HepG2 (cell line): ENCODE data around the gene CAMTA1. TPM values are rescaled to one million over a fixed set of nuclear protein-coding genes. Genes with fewer than 3 reads are reported as not detected.

Experiments
- ATAC-seq: fragments of 200-7000 bp; cut with Tn5 transposase; 3 replicates; pipeline ENCODE4 v1.9.1; 2020; ENCODE audit warnings: mild to moderate bottlenecking, moderate library complexity
- BruUV-seq: library from RNA; stranded (reverse); fragments of 400-500 nt; replicated peaks from 2 replicates; lab custom pipeline; 2021; lab: Mats Ljungman, UMichigan
- CTCF ChIA-PET: fragments of 300-600 bp; formaldehyde crosslinking; extraction: SDS; loops from one replicate; lab custom pipeline; 2021; ENCODE audit warnings: low total read pairs, inconsistent platforms, low intra/inter-chr PET ratio; lab: Yijun Ruan, JAX
- POLR2A ChIA-PET: fragments of 350-600 bp; sonication (Branson Sonifier 250); formaldehyde crosslinking; loops from one replicate; lab custom pipeline; 2020; ENCODE audit warnings: antibody characterized with exemption, inconsistent platforms; lab: Yijun Ruan, JAX
- DNase-seq: peaks from one replicate; pipeline ENCODE4 v3.0.0-alpha.2; 2015; ENCODE audit warnings: low spot score
- FAIRE-seq: peaks from 3 replicates; lab custom pipeline; 2011; peaks lifted over from hg19 to GRCh38; lab: Jason Lieb, UNC
- H2AFZ ChIP-seq: one replicate; pipeline ENCODE4 v1.6.1; 2011; ENCODE audit warnings: low read length, inconsistent platforms
- H3K27ac ChIP-seq: fragments of 300-600 bp; 3 replicates; pipeline ENCODE4 v1.8.0; 2011; ENCODE audit warnings: mixed run types, mild to moderate bottlenecking, mixed read lengths, low read length, inconsistent platforms; ENCODE audit not compliant: insufficient read depth; ENCODE audit errors: extremely low read length
- H3K27me3 ChIP-seq, 2 experiments: fragments of 200-600 bp in 1 of 2; 2 replicates in 1 of 2; 3 replicates in 1 of 2; pipeline versions ENCODE4 v1.6.0 to v1.8.0; 2011; ENCODE audit warnings: low read length in 2 of 2, mild to moderate bottlenecking in 2 of 2, moderate library complexity in 2 of 2, inconsistent platforms in 1 of 2; ENCODE audit not compliant: insufficient read depth in 2 of 2, control insufficient read depth in 1 of 2
- H3K36me3 ChIP-seq, 2 experiments: fragments of 200-600 bp in 1 of 2; replicated peaks in 1 of 2; 2 replicates in 1 of 2; 3 replicates in 1 of 2; pipeline versions ENCODE4 v1.5.1 to v1.8.0; 2011; ENCODE audit warnings: low read length in 2 of 2, inconsistent platforms in 1 of 2; ENCODE audit not compliant: insufficient read depth in 2 of 2, control insufficient read depth in 1 of 2
- H3K4me1 ChIP-seq: 2 replicates; pipeline ENCODE4 v1.5.1; 2012; ENCODE audit warnings: low read length, inconsistent platforms; ENCODE audit not compliant: insufficient read depth
- H3K4me2 ChIP-seq: 2 replicates; pipeline ENCODE4 v1.6.0; 2011; ENCODE audit warnings: low read depth, low read length, inconsistent platforms
- H3K4me3 ChIP-seq, 3 experiments: fragments of 200-600 bp in 1 of 3; sonication (generic), shearing (Covaris generic) in 1 of 3; replicated peaks in 1 of 3; 2 replicates each; pipeline ENCODE4 v1.5.1; 2011 to 2016; ENCODE audit warnings: low read length in 3 of 3, inconsistent platforms in 2 of 3, low read depth in 2 of 3, mild to moderate bottlenecking in 2 of 3, control low read depth in 1 of 3, mixed read lengths in 1 of 3; ENCODE audit not compliant: insufficient read depth in 1 of 3
- H3K79me2 ChIP-seq: one replicate; pipeline ENCODE4 v1.6.1; 2011; ENCODE audit warnings: low read length, inconsistent platforms; ENCODE audit not compliant: insufficient read depth
- H3K9ac ChIP-seq: 2 replicates; pipeline ENCODE4 v1.6.0; 2011; ENCODE audit warnings: mild to moderate bottlenecking, low read depth, low read length, inconsistent platforms; ENCODE audit not compliant: insufficient read depth
- H3K9me3 ChIP-seq: 2 replicates; pipeline ENCODE4 v1.5.1; 2012; ENCODE audit warnings: mild to moderate bottlenecking, low read length
- H4K20me1 ChIP-seq: 2 replicates; pipeline ENCODE4 v1.6.0; 2011; ENCODE audit warnings: inconsistent platforms, mild to moderate bottlenecking, low read length, moderate library complexity; ENCODE audit not compliant: insufficient read depth
- PHF8 ChIP-seq: sonication (generic); formaldehyde crosslinking; IDR thresholded peaks from 2 replicates; pipeline ENCODE4 v1.5.0; 2020; ENCODE audit warnings: missing genetic modification reagents
- ZNF367 ChIP-seq: sonication (generic); formaldehyde crosslinking; IDR thresholded peaks from 2 replicates; pipeline ENCODE4 v1.4.0; 2020; ENCODE audit warnings: missing genetic modification reagents, borderline replicate concordance
- ZNF549 ChIP-seq: sonication (generic); formaldehyde crosslinking; IDR thresholded peaks from 2 replicates; pipeline ENCODE4 v1.5.0; 2020; ENCODE audit warnings: missing genetic modification reagents
- WGBS: methylation state at CpG from one replicate; pipeline ENCODE4 v1.1.6; 2017; ENCODE audit warnings: low lambda C conversion rate; 5-methylcytosine and 5-hydroxymethylcytosine counted together
- in situ Hi-C: cut with HindIII; loops from 2 replicates; pipeline ENCODE4 v1.10.0; 2017; ENCODE audit warnings: low pct_unique_long_range_greater_than_20kb; ENCODE audit not compliant: extremely low pct_ligation_motif_present
- intact Hi-C: fragments of 100-400 bp; cut with micrococcal nuclease; formaldehyde crosslinking; loops from one replicate; pipeline ENCODE4 v1.10.0; 2022; ENCODE audit not compliant: unreplicated experiment
- polyA plus RNA-seq, 8 experiments: library from polyadenylated mRNA; depleted of rRNA in 3 of 8; stranded (reverse) in 7 of 8; unstranded in 1 of 8; fragments of >200 nt; fragmentation: Illumina TruSeq in 4 of 8; extraction: Trizol in 4 of 8; gene quantifications; 2 replicates each; pipeline versions ENCODE4 v1.2.1 to v1.2.3, GENCODE V29; 2011 to 2016; ENCODE audit warnings: low read depth in 4 of 8, missing spikeins in 1 of 8, mixed read lengths in 1 of 8; ENCODE audit not compliant: insufficient read depth in 1 of 8
- total RNA-seq, 5 experiments: library from RNA; depleted of rRNA; stranded (reverse); fragments of >200 nt; fragmentation: Illumina TruSeq; extraction: Trizol; gene quantifications; 2 replicates each; pipeline ENCODE4 v1.2.3, GENCODE V29; 2016; ENCODE audit warnings: low read depth in 1 of 5
- TF ChIP-seq, protein P1 (sequence below): sonication (generic); formaldehyde crosslinking; IDR thresholded peaks from 2 replicates; pipeline ENCODE4 v1.4.0; 2020; ENCODE audit warnings: missing genetic modification reagents, borderline replicate concordance
- TF ChIP-seq, protein P2 (sequence below): sonication (generic); formaldehyde crosslinking; IDR thresholded peaks from 2 replicates; pipeline ENCODE4 v1.8.0; 2022; ENCODE audit warnings: missing genetic modification reagents, mild to moderate bottlenecking, borderline replicate concordance

Gene CAMTA1
- total and polyA plus RNA-seq, 2 of the 13 experiments (the other 11 are each of a cell fraction or from before 2014, with no cell fraction given): 25.0 to 36.4 TPM

DNA sequence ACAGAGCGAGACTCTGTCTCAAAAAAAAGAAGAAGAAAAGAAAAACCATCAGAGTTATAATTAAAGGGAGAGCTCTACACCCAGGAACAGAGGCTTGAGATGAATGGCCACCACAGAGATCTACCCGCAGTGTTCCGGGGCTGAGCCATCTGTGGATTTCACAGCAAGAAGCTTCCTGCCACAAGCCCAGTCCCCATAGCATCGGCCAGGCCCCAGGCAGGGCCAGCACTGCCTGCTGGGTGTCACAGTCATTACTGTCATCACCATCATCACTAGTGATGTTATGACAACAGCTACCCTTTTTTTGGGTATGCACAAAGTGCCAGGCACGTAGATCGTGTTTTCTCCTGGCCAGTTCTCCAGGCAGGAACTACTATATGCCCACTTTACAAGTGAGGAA lies 874.3 kb downstream of the CAMTA1 start:
- no peaks in the 10 kb centered on the region for H3K4me1 ChIP-seq
- H3K27ac ChIP-seq: no peak overlapping the region
- H3K4me3 ChIP-seq: no peak overlapping the region
- no peak overlapping the region for H3K4me2 ChIP-seq
- no peaks in the 10 kb centered on the region for H3K36me3 ChIP-seq
- 28% methylated on average over 4 of the region's 6 CpGs for WGBS
- intact Hi-C loops: no loop called here
- ChIA-PET CTCF (no interaction called here), POLR2A (no interaction called here)
- no TSS peak for BruUV-seq
- no peak overlapping the region for H3K9ac ChIP-seq
- in situ Hi-C loops: loop anchor here (25.0 kb wide), 1 partner anchor 203 kb away; the partner anchor contains the start of gene UTS2
- no peaks in the 10 kb centered on the region for H3K79me2 ChIP-seq
- TF ChIP-seq ZNF549 (CRISPR knock-in tag) (no peak), PHF8 (CRISPR knock-in tag) (no peak), ZNF367 (CRISPR knock-in tag) (no peak)
- TF ChIP-seq, protein P1, sequence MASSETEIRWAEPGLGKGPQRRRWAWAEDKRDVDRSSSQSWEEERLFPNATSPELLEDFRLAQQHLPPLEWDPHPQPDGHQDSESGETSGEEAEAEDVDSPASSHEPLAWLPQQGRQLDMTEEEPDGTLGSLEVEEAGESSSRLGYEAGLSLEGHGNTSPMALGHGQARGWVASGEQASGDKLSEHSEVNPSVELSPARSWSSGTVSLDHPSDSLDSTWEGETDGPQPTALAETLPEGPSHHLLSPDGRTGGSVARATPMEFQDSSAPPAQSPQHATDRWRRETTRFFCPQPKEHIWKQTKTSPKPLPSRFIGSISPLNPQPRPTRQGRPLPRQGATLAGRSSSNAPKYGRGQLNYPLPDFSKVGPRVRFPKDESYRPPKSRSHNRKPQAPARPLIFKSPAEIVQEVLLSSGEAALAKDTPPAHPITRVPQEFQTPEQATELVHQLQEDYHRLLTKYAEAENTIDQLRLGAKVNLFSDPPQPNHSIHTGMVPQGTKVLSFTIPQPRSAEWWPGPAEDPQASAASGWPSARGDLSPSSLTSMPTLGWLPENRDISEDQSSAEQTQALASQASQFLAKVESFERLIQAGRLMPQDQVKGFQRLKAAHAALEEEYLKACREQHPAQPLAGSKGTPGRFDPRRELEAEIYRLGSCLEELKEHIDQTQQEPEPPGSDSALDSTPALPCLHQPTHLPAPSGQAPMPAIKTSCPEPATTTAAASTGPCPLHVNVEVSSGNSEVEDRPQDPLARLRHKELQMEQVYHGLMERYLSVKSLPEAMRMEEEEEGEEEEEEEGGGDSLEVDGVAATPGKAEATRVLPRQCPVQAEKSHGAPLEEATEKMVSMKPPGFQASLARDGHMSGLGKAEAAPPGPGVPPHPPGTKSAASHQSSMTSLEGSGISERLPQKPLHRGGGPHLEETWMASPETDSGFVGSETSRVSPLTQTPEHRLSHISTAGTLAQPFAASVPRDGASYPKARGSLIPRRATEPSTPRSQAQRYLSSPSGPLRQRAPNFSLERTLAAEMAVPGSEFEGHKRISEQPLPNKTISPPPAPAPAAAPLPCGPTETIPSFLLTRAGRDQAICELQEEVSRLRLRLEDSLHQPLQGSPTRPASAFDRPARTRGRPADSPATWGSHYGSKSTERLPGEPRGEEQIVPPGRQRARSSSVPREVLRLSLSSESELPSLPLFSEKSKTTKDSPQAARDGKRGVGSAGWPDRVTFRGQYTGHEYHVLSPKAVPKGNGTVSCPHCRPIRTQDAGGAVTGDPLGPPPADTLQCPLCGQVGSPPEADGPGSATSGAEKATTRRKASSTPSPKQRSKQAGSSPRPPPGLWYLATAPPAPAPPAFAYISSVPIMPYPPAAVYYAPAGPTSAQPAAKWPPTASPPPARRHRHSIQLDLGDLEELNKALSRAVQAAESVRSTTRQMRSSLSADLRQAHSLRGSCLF (CRISPR knock-in tag): no peak
- TF ChIP-seq, protein P2, sequence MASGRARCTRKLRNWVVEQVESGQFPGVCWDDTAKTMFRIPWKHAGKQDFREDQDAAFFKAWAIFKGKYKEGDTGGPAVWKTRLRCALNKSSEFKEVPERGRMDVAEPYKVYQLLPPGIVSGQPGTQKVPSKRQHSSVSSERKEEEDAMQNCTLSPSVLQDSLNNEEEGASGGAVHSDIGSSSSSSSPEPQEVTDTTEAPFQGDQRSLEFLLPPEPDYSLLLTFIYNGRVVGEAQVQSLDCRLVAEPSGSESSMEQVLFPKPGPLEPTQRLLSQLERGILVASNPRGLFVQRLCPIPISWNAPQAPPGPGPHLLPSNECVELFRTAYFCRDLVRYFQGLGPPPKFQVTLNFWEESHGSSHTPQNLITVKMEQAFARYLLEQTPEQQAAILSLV: no peak
- DNase-seq (no peak), ATAC-seq (no peak), FAIRE-seq (no peak)
- H3K9me3 ChIP-seq: no peaks in the 10 kb centered on the region
- H2AFZ ChIP-seq: no peak overlapping the region
- no peaks in the 10 kb centered on the region for H4K20me1 ChIP-seq
- peaks cover 1 to 36% of the 10 kb centered on the region in 2 experiments; a peak in 4 of 5 replicates for H3K27me3 ChIP-seq
